DMS 273 (cell line): Measurements from ENCODE around the gene EZR.
A peak's percentile ranks its signal among the peaks of the same experiment; 100 is the strongest.

Source experiments
- DNase-seq: peaks from one replicate; lab custom pipeline; 2025; ENCODE audit not compliant: unreplicated experiment; lab: John Stamatoyannopoulos, UW

Gene EZR

GRCh38 chr6:158737710-158738615 lies 81.2 kb downstream of the EZR start:
- DNase-seq = no peak

- no peak for DNase-seq
These were observed 82.0 kb downstream of the EZR start for GRCh38 chr6:158737082-158737709.

GRCh38 chr6:158735009-158735408 lies 84.2 kb downstream of the EZR start:
- no peak for DNase-seq

- DNase-seq = no peak
These were observed 88.6 kb downstream of the EZR start for GRCh38 chr6:158730541-158730907.

- DNase-seq = no peak
These were observed 89.1 kb downstream of the EZR start for GRCh38 chr6:158729906-158730540.

- DNase-seq = no peak
These were observed 93.5 kb downstream of the EZR start for GRCh38 chr6:158725704-158726103.

GRCh38 chr6:158722176-158722729 lies 96.9 kb downstream of the EZR start:
- DNase-seq = no peak

- peak; percentile 74 for DNase-seq
These were observed 100.6 kb downstream of the EZR start for GRCh38 chr6:158718461-158719046.

- no peak for DNase-seq
These were observed 101.5 kb downstream of the EZR start for GRCh38 chr6:158717341-158718330.
